ENCODE data around the gene MAPT. TPM values are rescaled to one million over a fixed set of nuclear protein-coding genes. Genes with fewer than 3 reads are reported as not detected.

MAPT gene
- total RNA-seq, 2 donors from 2014 or later = 11.7 to 14.7 TPM

DNA sequence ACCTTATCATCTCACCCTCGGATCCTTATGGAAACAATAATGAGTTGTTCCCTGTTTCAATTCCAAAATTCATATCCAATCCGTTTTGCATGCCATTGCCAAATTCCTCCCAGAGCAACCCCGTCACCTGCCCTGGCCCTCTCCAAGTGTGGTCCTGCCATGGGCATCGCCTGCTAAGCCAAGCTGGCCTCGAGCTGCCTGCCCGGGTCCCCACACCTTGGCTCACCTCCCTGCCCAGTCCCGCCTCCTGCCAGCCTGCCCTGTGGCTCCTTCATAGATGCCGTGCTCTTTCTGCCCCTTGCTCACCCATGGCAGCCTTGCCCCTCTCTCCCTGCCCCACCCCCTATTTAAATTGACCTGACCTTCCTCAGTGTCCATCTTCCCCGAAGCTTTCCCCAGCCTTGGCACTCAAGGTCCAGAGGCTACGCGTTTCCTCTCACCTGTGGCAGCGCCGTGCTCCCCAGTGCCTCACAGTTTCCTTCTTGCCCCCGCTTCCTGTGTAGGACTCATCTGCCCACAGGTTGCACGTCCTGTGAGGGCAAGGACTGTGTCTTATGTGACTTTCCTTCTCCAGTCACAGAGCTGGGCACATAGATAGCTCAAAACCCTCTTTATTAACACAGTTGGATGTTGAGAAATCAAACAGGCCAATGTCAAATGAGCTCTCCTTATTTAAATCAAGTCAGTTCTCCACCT lies 12.7 kb downstream of the MAPT start:
- WGBS = 83% methylated on average over 15 of the region's 15 CpGs
- Histone ChIP-seq H3K4me3 (no peak overlapping the region), H3K27me3 (replicated peaks; ENCODE audit: insufficient read depth) (no peaks in the 10 kb centered on the region), H3K27ac (no peak overlapping the region), H3K9me3 (no peaks in the 10 kb centered on the region), H3K4me1 (replicated peaks) (no peaks in the 10 kb centered on the region), H3K36me3 (no peaks in the 10 kb centered on the region)
- TF ChIP-seq, protein P1, sequence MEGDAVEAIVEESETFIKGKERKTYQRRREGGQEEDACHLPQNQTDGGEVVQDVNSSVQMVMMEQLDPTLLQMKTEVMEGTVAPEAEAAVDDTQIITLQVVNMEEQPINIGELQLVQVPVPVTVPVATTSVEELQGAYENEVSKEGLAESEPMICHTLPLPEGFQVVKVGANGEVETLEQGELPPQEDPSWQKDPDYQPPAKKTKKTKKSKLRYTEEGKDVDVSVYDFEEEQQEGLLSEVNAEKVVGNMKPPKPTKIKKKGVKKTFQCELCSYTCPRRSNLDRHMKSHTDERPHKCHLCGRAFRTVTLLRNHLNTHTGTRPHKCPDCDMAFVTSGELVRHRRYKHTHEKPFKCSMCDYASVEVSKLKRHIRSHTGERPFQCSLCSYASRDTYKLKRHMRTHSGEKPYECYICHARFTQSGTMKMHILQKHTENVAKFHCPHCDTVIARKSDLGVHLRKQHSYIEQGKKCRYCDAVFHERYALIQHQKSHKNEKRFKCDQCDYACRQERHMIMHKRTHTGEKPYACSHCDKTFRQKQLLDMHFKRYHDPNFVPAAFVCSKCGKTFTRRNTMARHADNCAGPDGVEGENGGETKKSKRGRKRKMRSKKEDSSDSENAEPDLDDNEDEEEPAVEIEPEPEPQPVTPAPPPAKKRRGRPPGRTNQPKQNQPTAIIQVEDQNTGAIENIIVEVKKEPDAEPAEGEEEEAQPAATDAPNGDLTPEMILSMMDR (IDR thresholded peaks at IDR 0.05) = no peak
- TF ChIP-seq POLR2AphosphoS5 (IDR thresholded peaks at IDR 0.05) = no peak
- no peak for TF ChIP-seq POLR2A (IDR thresholded peaks at IDR 0.05)
- DNase-seq (ENCODE audit: low spot score) = no peak
- intact Hi-C loops (cut with DNase I) = no loop called here

DNA sequence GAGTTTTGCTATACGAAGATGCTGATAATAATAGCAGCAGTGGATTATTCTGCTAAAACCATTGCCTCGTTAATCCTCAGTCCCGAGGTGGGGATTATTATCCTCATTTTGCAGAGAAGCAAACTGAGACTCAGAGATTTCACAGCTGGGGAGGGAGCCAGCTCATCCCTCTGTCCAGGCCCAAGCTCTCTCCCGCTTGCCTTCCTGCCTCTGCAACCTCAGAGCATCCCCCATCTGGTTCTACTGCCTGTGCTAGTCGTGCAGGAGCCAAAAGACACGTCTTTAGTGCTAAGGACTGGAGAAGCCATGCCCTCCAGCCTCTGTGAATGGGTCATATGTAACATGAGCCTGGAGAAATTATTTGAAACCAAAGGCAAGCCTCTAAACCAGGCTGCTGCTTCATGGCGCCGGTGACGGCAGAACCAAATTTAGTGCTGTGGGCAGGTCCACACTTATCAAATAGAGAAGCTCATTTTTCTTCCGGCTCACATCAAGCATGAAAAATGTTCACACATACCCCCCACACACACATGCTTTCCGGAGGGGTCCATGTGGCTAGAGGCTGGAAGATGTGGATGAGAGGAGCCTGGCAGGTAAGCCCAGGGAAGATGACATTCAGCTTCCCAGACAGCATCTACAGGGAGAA lies 13.5 kb downstream of the MAPT start:
- H3K4me3 ChIP-seq = no peak overlapping the region
- H3K36me3 ChIP-seq = no peaks in the 10 kb centered on the region
- H3K27me3 ChIP-seq (replicated peaks; ENCODE audit: insufficient read depth) = no peaks in the 10 kb centered on the region
- no peaks in the 10 kb centered on the region for H3K4me1 ChIP-seq (replicated peaks)
- H3K27ac ChIP-seq = no peak overlapping the region
- TF ChIP-seq, protein P1 (IDR thresholded peaks at IDR 0.05) = no peak
- TF ChIP-seq POLR2A (IDR thresholded peaks at IDR 0.05) (no peak), POLR2AphosphoS5 (IDR thresholded peaks at IDR 0.05) (no peak)
- no peaks in the 10 kb centered on the region for H3K9me3 ChIP-seq
- intact Hi-C loops (cut with DNase I) = no loop called here
- no peak for DNase-seq (ENCODE audit: low spot score)
- 69% methylated on average over 11 of the region's 11 CpGs for WGBS

DNA sequence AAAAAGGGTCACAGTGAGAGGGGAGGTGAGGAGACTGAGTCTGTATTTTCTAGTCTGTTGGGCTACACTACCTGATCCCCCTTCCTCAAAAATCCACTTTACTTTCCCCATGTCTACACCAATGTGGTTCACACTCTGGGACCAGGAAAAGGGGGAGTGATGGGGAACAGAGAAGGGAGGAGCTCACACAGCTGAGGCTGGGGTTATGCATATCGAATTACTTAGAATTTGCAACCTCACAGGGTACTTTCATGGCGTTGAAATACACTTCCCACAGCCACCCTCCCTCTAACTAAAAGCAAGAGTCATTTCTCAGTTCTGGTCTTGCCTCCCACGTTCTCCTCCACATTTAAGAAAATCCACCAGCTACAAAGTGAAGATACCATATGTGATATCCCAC lies 14.1 kb downstream of the MAPT start:
- no peaks in the 10 kb centered on the region for H3K36me3 ChIP-seq
- DNase-seq (ENCODE audit: low spot score) = no peak
- H3K4me3 ChIP-seq = no peak overlapping the region
- no peak for TF ChIP-seq POLR2A (IDR thresholded peaks at IDR 0.05)
- no peak for TF ChIP-seq POLR2AphosphoS5 (IDR thresholded peaks at IDR 0.05)
- TF ChIP-seq, protein P1 (IDR thresholded peaks at IDR 0.05) = no peak
- H3K27ac ChIP-seq = no peak overlapping the region
- no peaks in the 10 kb centered on the region for H3K9me3 ChIP-seq
- WGBS = 46% methylated on average over 3 of the region's 3 CpGs
- no peaks in the 10 kb centered on the region for H3K4me1 ChIP-seq (replicated peaks)
- no peaks in the 10 kb centered on the region for H3K27me3 ChIP-seq (replicated peaks; ENCODE audit: insufficient read depth)
- intact Hi-C loops (cut with DNase I) = no loop called here

DNA sequence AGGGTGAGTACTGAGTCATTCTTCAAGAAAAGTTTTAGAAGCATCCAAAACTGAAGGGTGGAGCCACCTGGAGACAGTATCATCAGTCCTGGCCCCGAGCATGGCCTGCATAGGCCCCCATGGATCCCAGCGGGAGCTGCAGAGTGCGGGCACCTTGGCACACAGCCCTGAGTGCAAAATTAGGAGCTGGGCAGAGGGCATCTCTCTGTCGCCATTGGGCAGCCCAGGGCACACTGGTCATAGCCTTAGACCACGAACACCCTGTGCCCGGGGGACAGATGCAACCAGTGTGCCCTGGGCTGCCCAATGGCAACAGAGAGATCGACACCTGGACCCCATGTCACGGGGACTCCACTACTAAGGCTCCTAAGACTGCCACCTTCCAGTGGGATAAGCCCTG lies 14.6 kb downstream of the MAPT start:
- Histone ChIP-seq H3K4me3 (no peak overlapping the region), H3K27me3 (replicated peaks; ENCODE audit: insufficient read depth) (no peaks in the 10 kb centered on the region), H3K9me3 (no peaks in the 10 kb centered on the region), H3K27ac (no peak overlapping the region), H3K4me1 (replicated peaks) (no peaks in the 10 kb centered on the region), H3K36me3 (no peaks in the 10 kb centered on the region)
- TF ChIP-seq POLR2AphosphoS5 (IDR thresholded peaks at IDR 0.05) = no peak
- DNase-seq (ENCODE audit: low spot score) = no peak
- intact Hi-C loops (cut with DNase I) = no loop called here
- 86% methylated on average over 8 of the region's 8 CpGs for WGBS

DNA sequence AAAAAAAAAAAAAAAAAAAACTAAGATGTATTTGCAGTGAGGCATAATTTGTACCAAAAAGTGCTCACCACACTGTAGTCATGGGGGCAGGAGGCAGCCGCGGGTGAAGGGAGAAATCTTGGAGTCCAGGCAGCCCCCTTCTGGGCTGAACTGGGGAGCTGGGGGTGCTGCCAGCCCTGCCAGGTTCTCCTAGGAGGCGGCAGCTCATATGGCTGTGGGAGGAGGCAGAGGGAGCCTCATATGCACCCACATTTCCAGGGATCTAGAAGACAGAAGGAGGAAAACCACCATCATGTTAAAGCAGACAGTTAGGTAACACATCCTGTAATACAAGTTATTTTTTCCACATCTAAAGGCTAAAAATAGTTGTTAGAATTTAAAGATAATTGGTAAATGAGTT lies 16.3 kb downstream of the MAPT start:
- Histone ChIP-seq H3K27me3 (replicated peaks; ENCODE audit: insufficient read depth) (no peaks in the 10 kb centered on the region), H3K27ac (no peak overlapping the region), H3K9me3 (no peaks in the 10 kb centered on the region), H3K4me3 (no peak overlapping the region), H3K4me1 (replicated peaks) (no peaks in the 10 kb centered on the region), H3K36me3 (no peaks in the 10 kb centered on the region)
- TF ChIP-seq, protein P1 (IDR thresholded peaks at IDR 0.05) = no peak
- no peak for TF ChIP-seq POLR2AphosphoS5 (IDR thresholded peaks at IDR 0.05)
- no peak for TF ChIP-seq POLR2A (IDR thresholded peaks at IDR 0.05)
- no peak for DNase-seq (ENCODE audit: low spot score)
- intact Hi-C loops (cut with DNase I) = no loop called here
- WGBS = 57% methylated on average over 3 of the region's 3 CpGs

Data from prostate gland (tissue), 2 donors.